PC-3 (cell line): ENCODE measurements around the gene PLXNA4.

Source experiments
- EZH2 ChIP-seq: fragments of 300-600 bp; sonication (generic); IDR thresholded peaks from one replicate; pipeline ENCODE4 v1.6.1; 2017; ENCODE audit warnings: antibody characterized with exemption, mild to moderate bottlenecking, low read length; ENCODE audit not compliant: unreplicated experiment
- TF ChIP-seq, protein P1 (sequence below): fragments of 300-600 bp; sonication (generic); conservative IDR thresholded peaks from 2 replicates; pipeline ENCODE4 v1.5.1; 2017; ENCODE audit warnings: antibody characterized with exemption, low read depth, mild to moderate bottlenecking, low read length

GRCh38 chr7:132500727-132501440 is 75.4 kb downstream of the PLXNA4 start:
- TF ChIP-seq, protein P1, sequence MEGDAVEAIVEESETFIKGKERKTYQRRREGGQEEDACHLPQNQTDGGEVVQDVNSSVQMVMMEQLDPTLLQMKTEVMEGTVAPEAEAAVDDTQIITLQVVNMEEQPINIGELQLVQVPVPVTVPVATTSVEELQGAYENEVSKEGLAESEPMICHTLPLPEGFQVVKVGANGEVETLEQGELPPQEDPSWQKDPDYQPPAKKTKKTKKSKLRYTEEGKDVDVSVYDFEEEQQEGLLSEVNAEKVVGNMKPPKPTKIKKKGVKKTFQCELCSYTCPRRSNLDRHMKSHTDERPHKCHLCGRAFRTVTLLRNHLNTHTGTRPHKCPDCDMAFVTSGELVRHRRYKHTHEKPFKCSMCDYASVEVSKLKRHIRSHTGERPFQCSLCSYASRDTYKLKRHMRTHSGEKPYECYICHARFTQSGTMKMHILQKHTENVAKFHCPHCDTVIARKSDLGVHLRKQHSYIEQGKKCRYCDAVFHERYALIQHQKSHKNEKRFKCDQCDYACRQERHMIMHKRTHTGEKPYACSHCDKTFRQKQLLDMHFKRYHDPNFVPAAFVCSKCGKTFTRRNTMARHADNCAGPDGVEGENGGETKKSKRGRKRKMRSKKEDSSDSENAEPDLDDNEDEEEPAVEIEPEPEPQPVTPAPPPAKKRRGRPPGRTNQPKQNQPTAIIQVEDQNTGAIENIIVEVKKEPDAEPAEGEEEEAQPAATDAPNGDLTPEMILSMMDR: peak; percentile 57
- no peak for TF ChIP-seq EZH2
